Germinal center (tissue), 1 donor: ENCODE results near the gene DYRK1B.
"Not testable (repeated sequence)": the region's sequence is repeated elsewhere in the genome, so short reads cannot be mapped to it uniquely, and the experiment has no call there.

ENCODE experiments used
- DNase-seq: peaks from one replicate; pipeline ENCODE4 v3.0.0; 2012; ENCODE audit warnings: mixed read lengths, low spot score

Gene DYRK1B

GRCh38 chr19:39830406-39830805 is 3.6 kb downstream of the DYRK1B start:
- DNase-seq, result no peak

- DNase-seq, result no peak
Observed at GRCh38 chr19:39829702-39830275, 4.2 kb downstream of the DYRK1B start.

DNA sequence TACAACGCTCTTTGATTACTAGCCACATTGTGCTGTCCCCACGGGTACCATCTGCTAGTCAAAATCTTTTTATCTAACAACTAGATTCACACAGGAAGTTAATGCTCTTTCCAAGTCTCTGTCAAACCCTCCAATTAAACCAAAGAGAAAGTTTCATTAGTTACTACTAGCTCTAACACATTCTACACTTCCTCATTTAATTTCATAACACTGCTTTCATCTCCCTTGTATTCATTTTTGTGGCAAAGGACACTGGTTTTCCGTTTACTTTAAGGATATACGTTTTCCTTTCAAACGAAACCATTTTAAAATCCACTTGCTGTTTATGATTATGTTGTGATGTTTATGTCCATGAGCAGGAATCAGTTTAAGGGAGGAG is 5.3 kb downstream of the DYRK1B start:
- no peak for DNase-seq

DNA sequence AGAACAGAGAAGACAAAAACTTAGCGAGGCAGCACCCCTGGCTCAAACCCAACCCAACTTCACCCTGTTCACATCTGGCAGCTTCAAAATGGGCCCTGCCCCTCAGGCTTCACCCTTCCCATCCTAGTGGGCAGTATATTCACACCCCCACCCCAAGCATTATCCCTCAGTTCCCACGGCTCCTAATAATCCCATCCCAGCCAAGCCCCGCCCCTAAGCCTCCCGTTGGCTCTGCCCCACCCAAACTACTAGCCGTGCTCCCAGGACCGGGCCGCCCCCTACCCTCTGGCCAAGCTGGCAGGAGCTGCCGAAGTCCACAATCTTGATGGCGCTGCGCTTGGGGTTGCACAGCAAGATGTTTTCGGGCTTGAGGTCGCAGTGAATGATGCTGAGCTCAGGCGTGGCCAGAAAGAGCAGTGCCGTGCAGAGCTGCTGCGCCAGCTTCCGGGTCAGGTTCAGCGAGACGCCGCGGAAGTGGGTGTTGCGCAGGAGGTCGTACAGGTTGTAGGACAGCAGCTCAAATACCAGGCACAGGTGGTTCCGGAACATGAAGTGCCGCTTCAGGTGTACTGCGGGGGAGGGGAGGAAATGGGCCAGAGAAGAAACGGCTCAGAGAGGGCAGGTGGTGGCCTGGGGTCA is 5.8 kb downstream of the DYRK1B start:
- no peak for DNase-seq

GRCh38 chr19:39827216-39827615 is 6.7 kb downstream of the DYRK1B start:
- DNase-seq, result no peak

- no peak for DNase-seq
Observed at GRCh38 chr19:39826311-39826945, 7.5 kb downstream of the DYRK1B start.

DNA sequence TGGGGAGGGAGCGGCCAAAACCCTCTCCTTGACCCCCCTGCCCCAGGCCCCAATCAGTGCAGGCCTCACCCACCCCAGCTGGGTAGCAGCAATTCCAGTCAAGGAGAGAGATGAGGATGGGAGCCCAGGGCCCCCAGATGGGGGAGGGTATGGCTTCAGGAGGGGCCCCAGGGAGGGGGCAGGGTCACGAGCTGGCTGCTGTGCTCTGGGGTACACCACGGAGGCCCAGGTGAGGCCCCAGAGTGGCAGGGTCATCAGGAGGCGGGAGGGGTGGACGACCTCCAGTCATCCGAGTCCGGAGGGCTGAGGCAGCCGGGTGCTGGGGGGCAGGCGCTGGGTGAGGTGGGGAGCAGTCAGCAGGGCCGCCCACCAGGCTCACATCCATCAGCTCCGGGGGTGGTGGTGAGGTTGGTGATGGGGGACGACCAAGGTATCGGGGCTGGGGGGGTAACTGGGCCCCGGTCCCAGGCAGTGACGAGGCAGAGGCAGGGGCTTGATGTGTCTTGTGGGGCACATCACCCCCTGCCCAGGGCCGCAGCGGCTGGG is 8.4 kb downstream of the DYRK1B start:
- DNase-seq, result no peak

GRCh38 chr19:39825093-39825463 is 8.9 kb downstream of the DYRK1B start:
- no peak for DNase-seq

DNA sequence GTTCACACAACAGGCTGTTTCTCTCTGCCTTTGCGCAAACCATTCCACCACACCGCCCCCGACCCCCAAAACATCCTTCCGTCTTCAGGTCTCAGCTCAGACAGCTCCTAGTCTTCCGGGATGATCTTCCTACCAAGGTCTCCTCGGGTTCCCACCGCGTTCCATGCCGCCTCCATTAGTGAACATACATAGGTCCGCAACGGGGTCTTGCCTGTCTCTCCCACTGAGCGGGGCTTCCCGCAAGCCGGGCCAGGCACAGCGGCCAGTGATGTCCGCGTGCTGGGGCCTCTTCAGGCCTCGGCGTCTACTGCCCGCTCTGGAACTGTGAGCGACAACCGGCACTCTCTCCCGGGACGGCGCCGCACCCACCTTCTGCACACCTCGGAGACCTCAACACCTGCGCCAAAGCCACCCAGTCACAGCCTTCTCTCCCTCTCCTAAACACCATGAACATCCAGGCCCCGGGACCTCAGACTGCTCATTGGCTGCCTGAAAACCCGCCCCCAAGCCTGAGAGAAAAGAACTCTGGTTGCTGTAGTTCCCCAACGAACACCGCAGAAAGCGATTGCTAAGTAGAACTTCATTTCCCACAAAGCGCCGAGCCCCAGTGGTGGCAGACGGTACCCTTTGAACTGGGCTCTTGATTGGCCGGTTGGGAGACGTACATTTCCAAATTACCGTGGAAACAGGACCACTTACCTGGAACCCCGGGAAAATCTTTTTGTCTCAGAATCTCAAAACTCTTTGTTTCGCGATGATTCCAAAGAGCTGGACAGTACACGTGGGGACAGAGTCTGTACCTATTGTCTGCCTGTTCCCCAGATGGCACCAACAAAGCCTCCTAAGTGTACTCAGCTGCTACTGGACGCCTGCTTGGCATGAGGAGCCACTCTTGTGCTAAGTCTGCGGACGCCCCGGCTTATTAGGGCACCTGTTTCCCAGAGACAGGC is 9.5 kb downstream of the DYRK1B start:
- DNase-seq, result peak; percentile 93

GRCh38 chr19:39823686-39824085 is 10.3 kb downstream of the DYRK1B start:
- DNase-seq, result no peak

DNA sequence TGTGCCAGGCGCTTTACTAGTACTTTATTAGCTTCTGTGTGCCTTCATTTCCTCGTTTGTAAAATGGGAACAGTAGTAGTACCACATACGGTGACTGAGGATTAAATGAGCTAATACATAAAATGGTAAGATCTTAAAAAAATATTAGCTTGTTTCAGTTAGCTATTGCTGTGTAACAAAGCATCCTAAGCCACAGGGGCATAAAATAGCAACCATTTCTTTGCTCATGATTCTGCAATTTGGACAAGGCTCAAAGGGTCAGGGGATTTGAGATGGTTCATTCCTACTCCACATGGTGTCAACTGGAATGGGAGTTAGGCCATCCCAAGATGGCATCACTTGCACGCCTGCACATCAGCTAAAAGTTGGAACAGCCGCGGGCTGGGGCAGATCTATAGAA is 13.3 kb downstream of the DYRK1B start:
- no peak for DNase-seq

DNA sequence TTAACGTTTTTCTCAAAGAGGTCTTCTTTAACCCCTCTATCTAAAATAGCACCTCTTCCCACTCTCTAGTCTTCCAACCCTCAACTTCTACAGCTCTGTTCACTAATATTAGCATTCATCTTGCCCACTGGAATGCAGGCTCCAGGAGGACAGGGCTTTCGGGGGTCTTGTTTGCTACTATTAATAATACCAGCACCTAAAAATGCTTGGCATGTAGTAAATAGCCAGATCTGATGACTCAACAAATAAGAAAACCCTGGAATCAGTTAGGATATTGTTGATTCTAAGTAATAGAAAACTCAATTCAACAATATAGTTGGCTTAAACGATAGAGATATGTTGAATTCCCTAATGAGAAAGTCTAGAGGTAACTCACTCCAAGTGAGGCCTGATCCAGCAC is 14.2 kb downstream of the DYRK1B start:
- DNase-seq, result no peak

DNA sequence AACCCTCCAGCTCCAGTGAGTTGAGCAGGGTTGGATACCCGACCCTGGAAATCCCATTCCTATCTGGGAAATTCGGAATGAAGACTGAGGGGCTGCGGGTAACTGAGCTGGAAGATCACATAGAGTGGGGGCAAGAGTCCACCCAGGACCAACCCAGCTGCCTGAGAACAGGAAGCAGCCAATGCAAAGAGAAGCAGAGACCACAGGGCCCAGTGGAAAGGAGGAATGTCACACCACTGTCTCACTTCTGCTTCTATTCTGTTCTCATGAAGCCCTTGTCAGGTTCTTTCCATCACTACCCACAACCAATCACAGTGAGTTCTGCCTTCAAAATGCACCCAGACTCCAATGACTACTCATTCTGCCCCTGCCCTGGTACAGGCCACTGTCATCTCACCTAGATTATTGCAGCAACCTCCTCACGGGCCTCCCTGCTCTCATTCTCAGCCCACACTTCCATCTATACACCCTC is 15.3 kb downstream of the DYRK1B start:
- peak; percentile 27 for DNase-seq

DNA sequence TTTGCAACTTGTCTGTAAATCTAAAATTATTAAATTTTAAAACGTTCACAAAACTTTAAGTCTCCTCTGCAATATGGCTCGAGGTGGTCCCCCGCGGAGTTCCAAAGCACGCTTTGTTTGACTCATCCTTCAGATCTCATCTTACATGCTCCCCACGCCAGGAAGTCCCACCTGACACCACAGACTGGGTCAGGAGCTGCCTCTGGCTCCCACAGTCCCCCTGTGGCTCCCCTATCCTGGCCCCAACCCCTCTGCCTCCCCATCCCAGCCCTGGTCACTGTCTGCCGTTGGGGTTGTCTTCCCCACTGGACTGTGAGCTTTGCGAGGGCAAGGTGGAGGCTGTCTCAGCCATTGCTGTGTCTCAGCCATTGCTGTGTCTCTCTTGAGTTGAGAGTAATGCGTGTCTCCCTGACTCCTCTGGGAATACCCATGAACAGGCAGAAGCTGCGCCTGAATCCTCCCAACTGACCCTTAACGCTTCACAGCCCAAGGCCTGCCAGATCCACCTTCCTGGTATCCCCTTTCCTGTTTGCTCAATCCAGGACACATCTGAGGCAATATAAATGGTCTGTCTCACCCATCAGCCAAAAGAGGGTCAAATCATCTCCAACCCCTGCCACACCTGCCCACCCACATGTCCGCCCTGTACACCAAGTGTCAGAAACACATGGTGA is 15.9 kb downstream of the DYRK1B start:
- no peak for DNase-seq

DNA sequence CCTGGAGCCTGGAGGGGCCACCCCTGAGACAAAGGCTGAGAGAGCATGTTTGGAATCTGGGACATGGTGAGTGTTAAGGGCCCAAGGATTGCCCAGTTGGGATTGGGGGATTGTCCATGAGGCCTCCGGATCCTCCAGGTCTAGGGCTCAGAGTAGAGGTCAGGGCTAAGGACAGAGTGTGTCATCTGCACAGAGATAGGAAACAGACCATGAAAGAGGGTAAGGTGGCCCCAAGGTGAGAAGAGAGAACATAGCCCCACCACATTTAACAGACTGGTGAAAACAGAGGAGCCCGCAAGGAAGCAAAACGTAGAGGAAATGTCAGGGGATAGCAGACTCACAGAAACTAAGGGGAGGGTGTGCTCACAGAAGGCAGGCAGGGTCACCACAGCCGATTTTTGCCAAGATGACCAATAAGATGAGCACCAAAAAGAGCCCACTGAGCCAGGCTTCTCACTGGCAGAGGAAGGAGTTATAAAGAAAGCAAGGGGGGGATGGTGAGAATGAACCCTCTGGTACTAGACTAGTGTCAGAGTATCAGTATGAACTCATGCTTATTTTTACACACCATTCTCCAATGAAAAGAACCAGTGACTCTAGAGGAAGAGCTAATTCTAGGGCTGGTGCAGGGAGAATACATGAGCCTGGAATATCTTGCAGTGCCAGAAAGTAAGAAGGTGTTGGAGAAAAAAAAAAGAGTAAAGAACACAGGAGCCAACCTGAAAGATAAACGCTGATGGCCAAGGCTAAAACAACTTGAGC is 17.5 kb downstream of the DYRK1B start:
- DNase-seq, result no peak

GRCh38 chr19:39814595-39814994 is 19.4 kb downstream of the DYRK1B start:
- no peak for DNase-seq

- not testable (repeated sequence) for DNase-seq
Observed at GRCh38 chr19:39814111-39814510, 19.9 kb downstream of the DYRK1B start.

DNA sequence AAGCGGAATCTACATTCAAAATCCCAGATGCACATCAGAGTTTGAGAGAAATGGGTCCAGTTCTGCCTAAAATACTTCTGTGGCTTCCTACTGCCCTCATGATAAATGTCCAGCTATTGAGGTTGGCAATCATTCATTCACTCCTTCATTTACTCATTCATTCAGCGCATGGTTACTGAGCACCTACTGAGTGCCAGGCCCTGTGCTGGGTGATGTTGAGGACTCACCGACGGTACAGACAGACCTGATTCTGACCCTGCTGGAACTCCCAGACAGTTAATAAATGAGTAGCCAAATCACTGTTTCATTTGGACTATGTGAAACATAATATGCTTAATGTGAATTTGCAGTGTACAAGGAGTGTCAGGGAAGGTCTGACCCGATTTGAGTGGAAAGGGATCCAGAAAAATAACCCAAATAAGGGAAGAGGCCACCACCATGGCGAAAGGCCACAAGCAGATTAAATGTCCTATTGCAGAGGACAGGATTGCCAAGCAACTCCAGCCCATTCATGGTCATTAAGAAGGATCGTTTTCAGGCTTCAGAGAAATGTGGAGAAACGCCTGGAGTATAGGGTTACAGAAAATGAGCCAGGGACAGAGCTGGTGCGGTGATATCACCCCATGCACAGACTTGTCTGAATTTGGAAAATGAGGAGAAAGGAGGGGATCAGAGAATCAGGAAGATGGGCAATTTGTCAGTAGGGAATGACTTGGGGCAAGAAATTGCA is 20.5 kb downstream of the DYRK1B start:
- DNase-seq, result no peak

GRCh38 chr19:39811064-39811463 is 22.9 kb downstream of the DYRK1B start:
- no peak for DNase-seq

- DNase-seq, result no peak
Observed at GRCh38 chr19:39810424-39810823, 23.5 kb downstream of the DYRK1B start.
